CD14-positive monocyte (primary cell): ENCODE data around the gene UQCC2. TPM values are rescaled to one million over a fixed set of nuclear protein-coding genes. Genes with fewer than 3 reads are reported as not detected.

Experiments used
- DNase-seq, 3 donors: peaks; one replicate each; pipeline ENCODE4 v3.0.0-alpha.2; 2011 to 2022
- H2AFZ ChIP-seq: 2 replicates; pipeline ENCODE4 v1.6.0; 2012; ENCODE audit warnings: mild to moderate bottlenecking, low read depth, low read length, inconsistent platforms; ENCODE audit not compliant: insufficient read depth, poor library complexity, severe bottlenecking
- H3K27ac ChIP-seq, 2 donors: 1 replicate in 1 of 2; 2 replicates in 1 of 2; pipeline ENCODE4 v1.5.1; 2012 to 2013; ENCODE audit warnings: low read length in 2 of 2, control low read depth in 1 of 2, inconsistent platforms in 1 of 2, low read depth in 1 of 2, mild to moderate bottlenecking in 1 of 2
- H3K27me3 ChIP-seq, 2 donors: one replicate each; pipeline versions ENCODE4 v1.6.0 to v1.6.1; 2011 to 2013; ENCODE audit warnings: low read length in 2 of 2; ENCODE audit not compliant: control insufficient read depth in 2 of 2, insufficient read depth in 2 of 2
- H3K36me3 ChIP-seq, 2 donors: replicated peaks in 1 of 2; 1 replicate in 1 of 2; 2 replicates in 1 of 2; pipeline versions ENCODE4 v1.5.1 to v1.6.1; 2012 to 2013; ENCODE audit warnings: low read length in 2 of 2, control low read depth in 1 of 2, inconsistent platforms in 1 of 2, mild to moderate bottlenecking in 1 of 2; ENCODE audit not compliant: insufficient read depth in 2 of 2, control insufficient read depth in 1 of 2
- H3K4me1 ChIP-seq, 2 donors: 1 replicate in 1 of 2; 2 replicates in 1 of 2; pipeline versions ENCODE4 v1.5.1 to v1.6.1; 2012 to 2013; ENCODE audit warnings: low read length in 2 of 2, control low read depth in 1 of 2, inconsistent platforms in 1 of 2, mild to moderate bottlenecking in 1 of 2, moderate library complexity in 1 of 2; ENCODE audit not compliant: insufficient read depth in 2 of 2, control insufficient read depth in 1 of 2
- H3K4me2 ChIP-seq: replicated peaks from 2 replicates; pipeline ENCODE3; 2012; ENCODE audit warnings: low read length, moderate library complexity, mild to moderate bottlenecking; ENCODE audit not compliant: poor library complexity, severe bottlenecking; ENCODE audit errors: extremely low read depth
- H3K4me3 ChIP-seq, 3 experiments: fragments of 200-600 bp in 1 of 3; sonication (generic) in 1 of 3; replicated peaks in 1 of 3; 1 replicate in 2 of 3; 2 replicates in 1 of 3; pipeline ENCODE4 v1.5.1; 2011 to 2013; ENCODE audit warnings: low read length in 3 of 3, mild to moderate bottlenecking in 3 of 3, control low read depth in 2 of 3, low read depth in 2 of 3, inconsistent platforms in 1 of 3, moderate library complexity in 1 of 3
- H3K79me2 ChIP-seq: 2 replicates; pipeline ENCODE4 v1.6.0; 2012; ENCODE audit warnings: mild to moderate bottlenecking, control low read depth, inconsistent platforms, low read length, moderate library complexity; ENCODE audit not compliant: insufficient read depth
- H3K9ac ChIP-seq: 2 replicates; pipeline ENCODE4 v1.6.0; 2017; ENCODE audit warnings: low read length, mild to moderate bottlenecking; ENCODE audit not compliant: insufficient read depth, poor library complexity, severe bottlenecking
- H3K9me3 ChIP-seq, 2 donors: replicated peaks in 1 of 2; 1 replicate in 1 of 2; 2 replicates in 1 of 2; pipeline versions ENCODE4 v1.5.1 to v1.6.1; 2012 to 2013; ENCODE audit warnings: low read length in 2 of 2, control low read depth in 1 of 2; ENCODE audit not compliant: control insufficient read depth in 1 of 2, insufficient read depth in 1 of 2
- H4K20me1 ChIP-seq: 2 replicates; pipeline ENCODE4 v1.6.0; 2012; ENCODE audit warnings: mild to moderate bottlenecking, low read length, control low read depth, moderate library complexity; ENCODE audit not compliant: insufficient read depth
- H3K27ac Mint-ChIP-seq, 7 donors: one replicate each; pipeline ENCODE4 v1.8.0; 2020; ENCODE audit warnings: mild to moderate bottlenecking in 7 of 7, mixed read lengths in 7 of 7, moderate library complexity in 6 of 7, inconsistent platforms in 2 of 7
- H3K27me3 Mint-ChIP-seq, 3 donors: one replicate each; pipeline ENCODE4 v1.8.0; 2021 to 2022; ENCODE audit warnings: low read depth in 3 of 3, mild to moderate bottlenecking in 3 of 3, mixed read lengths in 3 of 3, moderate library complexity in 3 of 3, inconsistent platforms in 1 of 3
- H3K36me3 Mint-ChIP-seq, 2 donors: one replicate each; pipeline ENCODE4 v1.8.0; 2020; ENCODE audit warnings: mixed read lengths in 2 of 2, inconsistent platforms in 1 of 2, mild to moderate bottlenecking in 1 of 2
- H3K4me1 Mint-ChIP-seq: one replicate; pipeline ENCODE4 v1.8.0; 2020; ENCODE audit warnings: mild to moderate bottlenecking, mixed read lengths
- H3K4me3 Mint-ChIP-seq, 2 donors: one replicate each; pipeline ENCODE4 v1.8.0; 2020; ENCODE audit warnings: mild to moderate bottlenecking in 2 of 2, mixed read lengths in 2 of 2, moderate library complexity in 1 of 2
- H3K9me3 Mint-ChIP-seq, 7 donors: one replicate each; pipeline ENCODE4 v1.8.0; 2020 to 2022; ENCODE audit warnings: mixed read lengths in 7 of 7, mild to moderate bottlenecking in 6 of 7, moderate library complexity in 6 of 7, inconsistent platforms in 2 of 7
- WGBS: methylation state at CpG from one replicate; pipeline ENCODE4 v1.1.5; 2013; ENCODE audit warnings: missing lambda C conversion rate; ENCODE audit not compliant: insufficient coverage; 5-methylcytosine and 5-hydroxymethylcytosine counted together
- intact Hi-C, 2 donors: fragments of 100-400 bp; cut with micrococcal nuclease; formaldehyde crosslinking; loops; one replicate each; pipeline versions ENCODE4 v1.15.0 to v1.15.1; 2023
- polyA plus RNA-seq, 3 donors: library from polyadenylated mRNA; depleted of rRNA in 1 of 3; unstranded in 2 of 3; stranded (reverse) in 1 of 3; fragments of 300-500 nt in 2 of 3; fragments of >200 nt in 1 of 3; fragmentation: Illumina TruSeq in 2 of 3; gene quantifications; 1 replicate in 2 of 3; 2 replicates in 1 of 3; pipeline ENCODE4 v1.2.3, GENCODE V29; 2012 to 2021
- TF ChIP-seq, protein P1 (sequence below): fragments of 200-600 bp; IDR thresholded peaks from one replicate; pipeline ENCODE4 v1.8.0; 2022; ENCODE audit warnings: antibody characterized with exemption, mild to moderate bottlenecking

The UQCC2 gene
- polyA plus RNA-seq, 3 donors: 10.3 to 39.3 (median 37.2) TPM

DNA sequence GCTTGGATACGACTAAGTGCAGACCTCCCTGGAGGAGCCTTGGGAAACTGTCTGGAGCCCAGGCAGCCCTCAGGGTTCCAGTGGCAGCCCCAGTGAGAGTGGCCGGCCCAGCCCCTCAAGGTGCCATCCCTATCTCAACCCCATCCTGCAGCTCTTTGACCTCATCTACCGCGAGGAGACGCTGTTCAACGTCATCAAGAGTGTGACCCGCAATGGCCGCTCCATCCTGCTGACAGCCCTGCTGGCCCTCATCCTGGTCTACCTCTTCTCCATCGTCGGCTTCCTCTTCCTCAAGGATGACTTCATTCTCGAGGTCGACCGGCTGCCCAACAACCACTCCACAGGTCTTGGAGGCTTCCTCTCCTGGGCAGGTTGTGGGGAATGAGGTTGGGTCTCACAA lies 20.7 kb downstream of the UQCC2 start:
- Mint-ChIP-seq H3K4me1 (peaks cover 18% of the 10 kb centered on the region), H3K27ac (no peak overlapping the region), H3K9me3 (peaks cover 0 to 2% (median 0%) of the 10 kb centered on the region in 7 donors), H3K4me3 (no peak overlapping the region), H3K27me3 (peaks cover 0 to 4% (median 0%) of the 10 kb centered on the region in 3 donors), H3K36me3 (peaks cover 24 to 49% of the 10 kb centered on the region in 2 donors)
- Histone ChIP-seq H3K79me2 (no peaks in the 10 kb centered on the region), H3K36me3 (peaks cover 6 to 10% of the 10 kb centered on the region in 2 donors), H3K27ac (no peak overlapping the region), H3K27me3 (no peaks in the 10 kb centered on the region), H4K20me1 (no peaks in the 10 kb centered on the region), H3K4me2 (no peak overlapping the region), H3K9me3 (no peaks in the 10 kb centered on the region), H3K9ac (no peak overlapping the region), H3K4me3 (no peak overlapping the region), H3K4me1 (peaks cover 4 to 10% of the 10 kb centered on the region in 2 donors), H2AFZ (no peak overlapping the region)
- WGBS: 100% methylated on average over 6 of the region's 13 CpGs
- no peak for DNase-seq
- intact Hi-C loops: no loop called here
- TF ChIP-seq, protein P1, sequence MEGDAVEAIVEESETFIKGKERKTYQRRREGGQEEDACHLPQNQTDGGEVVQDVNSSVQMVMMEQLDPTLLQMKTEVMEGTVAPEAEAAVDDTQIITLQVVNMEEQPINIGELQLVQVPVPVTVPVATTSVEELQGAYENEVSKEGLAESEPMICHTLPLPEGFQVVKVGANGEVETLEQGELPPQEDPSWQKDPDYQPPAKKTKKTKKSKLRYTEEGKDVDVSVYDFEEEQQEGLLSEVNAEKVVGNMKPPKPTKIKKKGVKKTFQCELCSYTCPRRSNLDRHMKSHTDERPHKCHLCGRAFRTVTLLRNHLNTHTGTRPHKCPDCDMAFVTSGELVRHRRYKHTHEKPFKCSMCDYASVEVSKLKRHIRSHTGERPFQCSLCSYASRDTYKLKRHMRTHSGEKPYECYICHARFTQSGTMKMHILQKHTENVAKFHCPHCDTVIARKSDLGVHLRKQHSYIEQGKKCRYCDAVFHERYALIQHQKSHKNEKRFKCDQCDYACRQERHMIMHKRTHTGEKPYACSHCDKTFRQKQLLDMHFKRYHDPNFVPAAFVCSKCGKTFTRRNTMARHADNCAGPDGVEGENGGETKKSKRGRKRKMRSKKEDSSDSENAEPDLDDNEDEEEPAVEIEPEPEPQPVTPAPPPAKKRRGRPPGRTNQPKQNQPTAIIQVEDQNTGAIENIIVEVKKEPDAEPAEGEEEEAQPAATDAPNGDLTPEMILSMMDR: no peak

DNA sequence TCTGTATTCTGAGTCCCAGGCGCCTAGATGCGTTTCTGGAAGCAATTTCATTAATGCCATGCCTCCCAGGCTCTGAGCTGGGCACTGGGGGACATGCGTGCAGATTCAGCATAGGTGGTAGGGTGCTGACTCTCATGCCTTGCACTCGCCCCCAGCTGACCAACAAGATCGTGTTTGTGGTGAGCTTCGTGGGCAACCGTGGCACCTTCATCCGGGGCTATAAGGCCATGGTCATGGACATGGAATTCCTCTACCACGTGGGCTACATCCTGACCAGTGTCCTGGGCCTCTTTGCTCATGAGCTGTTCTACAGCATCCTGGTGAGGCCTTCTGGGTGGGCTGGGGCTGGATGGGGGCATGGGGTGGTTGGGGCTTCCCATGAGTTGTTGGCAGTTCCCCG lies 21.6 kb downstream of the UQCC2 start:
- Mint-ChIP-seq H3K36me3 (peaks cover 19 to 53% of the 10 kb centered on the region in 2 donors), H3K4me3 (no peak overlapping the region)
- no peak overlapping the region for H2AFZ ChIP-seq

More for the DNA sequence above, 21.6 kb downstream of the UQCC2 start:
- Histone ChIP-seq H3K9ac (no peak overlapping the region), H3K9me3 (no peaks in the 10 kb centered on the region), H4K20me1 (no peaks in the 10 kb centered on the region), H3K4me3 (no peak overlapping the region), H3K4me1 (peaks cover 4 to 10% of the 10 kb centered on the region in 2 donors), H3K4me2 (no peak overlapping the region), H3K27me3 (no peaks in the 10 kb centered on the region), H3K36me3 (peaks cover 0 to under 1% of the 10 kb centered on the region in 2 donors), H3K27ac (no peak overlapping the region), H3K79me2 (no peaks in the 10 kb centered on the region)
- H3K27ac Mint-ChIP-seq: peak overlapping the region in 1 of 7 donors; percentile 21
- peaks cover 0 to 4% (median 0%) of the 10 kb centered on the region in 3 donors for H3K27me3 Mint-ChIP-seq
- 87% methylated on average over 10 of the region's 10 CpGs for WGBS
- intact Hi-C loops: no loop called here
- peaks cover 0 to 2% (median 0%) of the 10 kb centered on the region in 7 donors for H3K9me3 Mint-ChIP-seq
- DNase-seq: no peak
- TF ChIP-seq, protein P1: no peak
- H3K4me1 Mint-ChIP-seq: peaks cover 18% of the 10 kb centered on the region
